GM11168 (cell line): ENCODE measurements around the gene CDC14B.
"Not testable (repeated sequence)": the region's sequence is repeated elsewhere in the genome, so short reads cannot be mapped to it uniquely, and the experiment has no call there.

Experiments used
- in situ Hi-C: fragments of 300-500 bp; cut with MboI; formaldehyde crosslinking; loops from one replicate; pipeline ENCODE4 v1.12.0; 2022; ENCODE audit warnings: low sequenced_read_pairs; ENCODE audit not compliant: unreplicated experiment

The CDC14B gene

GRCh38 chr9:96619491-96620180 is at the start of gene CDC14B:
Gene CDC14B (minus strand): TSS chr9:96619843. CDS start chr9:96619378, 465 bp downstream.
- in situ Hi-C loops, result no loop called here

GRCh38 chr9:96668868-96669534 is 49.4 kb upstream of the CDC14B start:
- in situ Hi-C loops, result no loop called here

- in situ Hi-C loops, result no loop called here
Measured at GRCh38 chr9:96667363-96667728, 47.7 kb upstream of the CDC14B start.

- in situ Hi-C loops, result not testable (repeated sequence)
Measured at GRCh38 chr9:96666653-96667362, 47.2 kb upstream of the CDC14B start.

DNA sequence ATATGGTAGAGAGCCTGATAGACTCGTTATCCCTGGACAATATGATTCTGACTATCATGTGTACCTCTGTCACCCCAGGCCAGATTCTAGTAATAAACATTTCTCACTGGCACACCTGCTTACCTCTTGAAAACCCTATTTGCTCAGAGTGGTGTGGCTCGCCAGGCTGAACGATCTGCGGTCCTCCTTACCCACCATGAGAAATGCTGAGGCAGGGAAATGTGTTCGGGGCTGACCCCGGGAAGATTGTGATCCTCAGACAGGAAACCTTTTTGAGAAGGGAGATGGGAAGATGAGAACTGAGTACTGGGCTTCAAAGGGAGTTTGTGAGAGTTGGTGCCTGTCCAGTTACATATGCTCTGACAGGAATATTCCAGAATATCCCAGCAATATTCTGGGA is 46.1 kb upstream of the CDC14B start:
- in situ Hi-C loops, result no loop called here

GRCh38 chr9:96663506-96664120 is 44.0 kb upstream of the CDC14B start:
- in situ Hi-C loops, result no loop called here

DNA sequence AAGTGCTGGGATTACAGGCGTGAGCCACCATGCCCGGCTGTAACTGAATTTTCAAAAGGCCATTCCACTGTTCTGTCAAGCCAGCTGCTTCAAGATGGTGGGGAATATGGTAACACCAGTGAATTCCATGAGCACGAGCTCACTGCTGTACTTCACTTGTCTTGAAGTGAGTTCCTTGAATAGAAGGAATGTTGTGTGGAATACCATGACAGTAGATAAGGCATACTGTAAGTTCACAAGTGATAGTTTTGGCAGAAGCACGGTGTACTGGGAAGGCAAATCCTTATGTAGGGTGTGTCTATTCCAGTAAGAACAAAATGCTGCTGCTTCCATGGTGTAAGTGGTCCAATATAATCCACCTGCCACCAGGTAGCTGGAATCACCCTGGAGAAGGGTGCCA is 42.1 kb upstream of the CDC14B start:
- in situ Hi-C loops, result no loop called here

- in situ Hi-C loops, result no loop called here
Measured at GRCh38 chr9:96660692-96661248, 41.1 kb upstream of the CDC14B start.

- in situ Hi-C loops, result no loop called here
Measured at GRCh38 chr9:96655198-96655851, 35.7 kb upstream of the CDC14B start, which contains the start of gene PRXL2C. Gene PRXL2C (minus strand): TSS chr9:96655317. CDS start chr9:96655281, 36 bp downstream.

DNA sequence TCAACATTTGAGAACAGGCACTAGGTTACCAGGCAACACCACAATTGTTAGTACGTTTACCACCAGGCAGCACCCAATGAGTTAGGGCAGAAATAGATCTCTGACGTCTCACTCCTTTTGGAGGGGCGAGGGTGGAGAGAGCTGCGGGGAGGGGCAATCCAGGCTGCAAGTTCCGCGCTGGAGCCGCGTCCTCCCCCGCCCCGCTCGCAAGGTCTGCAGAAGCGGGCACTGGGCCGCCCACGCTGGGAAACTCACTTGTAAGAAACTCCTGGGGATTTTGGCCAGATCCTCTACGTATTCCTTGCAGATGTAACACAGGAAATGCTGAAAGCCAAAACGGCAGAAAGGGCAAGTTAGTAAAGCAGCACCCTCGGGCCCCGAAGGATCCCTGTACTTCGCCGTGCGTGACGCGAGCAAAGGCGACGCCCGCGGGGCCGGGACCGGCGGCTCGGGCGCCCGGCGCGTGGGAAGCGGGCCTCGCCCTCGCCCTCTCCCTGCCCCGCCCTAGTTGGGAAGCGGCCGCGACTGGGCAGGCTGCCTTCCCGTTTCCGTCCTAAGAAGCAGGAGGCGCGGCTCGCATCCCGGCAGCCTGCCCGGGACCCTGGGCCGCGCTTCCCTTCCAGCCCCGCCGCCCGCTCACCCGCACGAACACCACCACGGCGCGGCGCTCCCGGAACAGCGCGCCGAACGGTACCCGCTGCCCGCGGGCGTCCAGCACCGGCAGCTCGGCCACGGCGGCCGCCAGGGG is 35.0 kb upstream of the CDC14B start:
- in situ Hi-C loops, result loop anchor here (5.0 kb wide), 1 partner anchor 317 kb away; no protein-coding TSS in a partner anchor

DNA sequence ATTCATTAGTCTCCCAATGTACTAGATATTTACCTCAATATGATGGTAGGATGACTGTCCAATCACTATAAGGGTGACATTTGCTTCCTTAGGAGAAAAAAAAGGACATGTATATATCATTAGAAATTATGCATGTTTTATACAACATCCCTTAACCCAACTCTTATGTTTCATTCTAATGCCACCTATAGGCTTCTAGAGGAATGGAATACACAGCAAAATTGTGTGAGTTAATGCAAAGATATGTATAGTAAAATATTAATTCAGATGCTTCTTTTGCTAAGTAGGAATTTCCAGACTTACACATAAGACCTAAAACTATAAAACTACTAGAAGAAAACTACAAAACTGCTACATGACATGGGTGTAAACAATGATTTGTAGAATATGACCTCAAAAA is 32.0 kb upstream of the CDC14B start:
- in situ Hi-C loops, result loop anchor here (5.0 kb wide), 1 partner anchor 314 kb away; no protein-coding TSS in a partner anchor

GRCh38 chr9:96649620-96650324 is 30.1 kb upstream of the CDC14B start:
- in situ Hi-C loops, result loop anchor here (5.0 kb wide), 1 partner anchor 312 kb away; no protein-coding TSS in a partner anchor

- in situ Hi-C loops, result no loop called here
Measured at GRCh38 chr9:96646081-96646991, 26.7 kb upstream of the CDC14B start.

GRCh38 chr9:96644137-96644536 is 24.5 kb upstream of the CDC14B start:
- in situ Hi-C loops, result no loop called here

GRCh38 chr9:96641514-96641913 is 21.9 kb upstream of the CDC14B start:
- in situ Hi-C loops, result no loop called here

DNA sequence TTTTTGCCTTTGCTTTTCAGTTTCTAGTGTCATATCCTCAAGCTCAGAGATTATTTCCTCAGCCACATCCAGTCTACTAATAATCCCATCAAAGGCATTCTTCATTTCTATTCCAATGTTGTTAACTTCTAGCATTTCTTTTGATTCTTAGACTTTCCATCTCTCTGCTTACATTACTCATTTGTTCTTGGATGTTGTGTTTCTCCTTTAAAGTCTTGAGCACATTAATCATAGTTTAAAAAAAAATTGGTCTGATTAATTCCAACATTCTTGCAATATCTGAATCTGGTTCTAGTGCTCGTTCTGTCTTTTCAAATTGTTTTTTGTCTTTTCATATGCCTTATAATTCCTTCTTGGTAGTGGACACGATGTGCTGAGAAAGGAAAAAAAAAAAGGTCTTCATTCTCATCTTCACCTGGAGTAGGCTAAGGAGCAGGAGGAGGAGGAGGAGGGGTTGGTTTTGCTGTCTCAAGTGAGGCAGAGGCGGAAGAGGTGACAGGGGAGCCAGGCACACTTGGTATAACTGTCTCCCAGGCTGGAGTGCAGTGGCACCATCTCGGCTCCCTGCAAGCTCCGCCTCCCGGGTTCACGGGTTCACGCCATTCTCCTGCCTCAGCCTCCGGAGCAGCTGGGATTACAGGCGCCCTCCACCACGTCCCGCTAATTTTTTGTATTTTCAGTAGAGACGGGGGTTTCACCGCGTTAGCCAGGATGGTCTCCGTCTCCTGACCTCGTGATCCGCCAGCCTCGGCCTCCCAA is 19.1 kb upstream of the CDC14B start:
- in situ Hi-C loops, result no loop called here

DNA sequence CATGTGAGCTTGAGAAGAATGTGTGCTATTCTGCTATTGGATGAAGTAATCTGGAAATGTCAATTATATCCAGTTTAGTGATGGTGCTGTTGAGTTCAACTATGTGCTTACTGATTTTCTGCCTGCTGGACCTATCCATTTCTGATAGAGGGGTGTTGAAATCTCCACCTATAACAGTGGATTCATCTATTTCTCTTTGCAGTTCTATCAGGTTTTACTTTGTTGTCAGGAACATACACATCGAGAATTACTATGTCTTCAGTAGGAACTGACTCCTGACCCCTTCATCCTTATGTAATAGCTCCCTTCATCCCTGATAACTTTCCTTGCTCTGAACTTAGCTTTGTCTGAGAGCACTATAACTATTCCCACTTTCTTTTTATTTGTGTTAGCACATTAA is 16.7 kb upstream of the CDC14B start:
- in situ Hi-C loops, result no loop called here
